Vagina (tissue), 2 donors: ENCODE measurements around the gene ST7. TPM values are rescaled to one million over a fixed set of nuclear protein-coding genes. Genes with fewer than 3 reads are reported as not detected.

Source experiments
- DNase-seq, 2 donors: peaks; one replicate each; pipeline ENCODE4 v3.0.0-alpha.2; 2017; ENCODE audit errors: extremely low spot score in 2 of 2
- H3K27ac ChIP-seq: fragments of 200-600 bp; sonication (generic); one replicate; pipeline ENCODE4 v1.5.1; 2019
- H3K27me3 ChIP-seq: fragments of 200-600 bp; sonication (generic); one replicate; pipeline ENCODE4 v1.5.1; 2019
- H3K36me3 ChIP-seq, 2 donors: fragments of 200-600 bp; sonication (generic); one replicate each; pipeline ENCODE4 v1.5.1; 2017 to 2019
- H3K4me1 ChIP-seq: fragments of 200-600 bp; sonication (generic); one replicate; pipeline ENCODE4 v1.5.1; 2019
- H3K4me3 ChIP-seq, 2 donors: fragments of 200-600 bp; sonication (generic); 1 replicate in 1 of 2; 2 replicates in 1 of 2; pipeline ENCODE4 v1.5.1; 2016 to 2019
- H3K9me3 ChIP-seq: fragments of 200-600 bp; sonication (generic); one replicate; pipeline ENCODE4 v1.5.1; 2019
- CTCF ChIP-seq, 3 experiments: fragments of 450-650 bp in 2 of 3; fragments of 200-600 bp in 1 of 3; sonication (generic) in 1 of 3; IDR thresholded peaks; one replicate each; pipeline ENCODE4 v1.5.1; 2017 to 2019; ENCODE audit warnings: antibody characterized with exemption in 3 of 3, mild to moderate bottlenecking in 2 of 3, moderate library complexity in 2 of 3
- POLR2A ChIP-seq, 2 donors: fragments of 450-650 bp; IDR thresholded peaks; one replicate each; pipeline ENCODE4 v1.6.1; 2017; ENCODE audit warnings: antibody characterized with exemption in 2 of 2, mild to moderate bottlenecking in 2 of 2, moderate library complexity in 2 of 2
- POLR2AphosphoS5 ChIP-seq, 2 donors: sonication (generic); formaldehyde crosslinking; IDR thresholded peaks; one replicate each; pipeline ENCODE4 v1.9.0; 2017; ENCODE audit warnings: antibody characterized with exemption in 2 of 2, mild to moderate bottlenecking in 2 of 2, low read depth in 1 of 2; ENCODE audit not compliant: insufficient read depth in 1 of 2
- intact Hi-C: fragments of 100-400 bp; cut with DNase I; formaldehyde crosslinking; loops from one replicate; pipeline ENCODE4 v1.15.1; 2023
- total RNA-seq: library from RNA; depleted of rRNA; stranded (reverse); fragments of >200 nt; gene quantifications from one replicate; pipeline ENCODE4 v1.2.3, GENCODE V29; 2016

The ST7 gene
- total RNA-seq, 1 donor from 2014 or later: 15.2 TPM

- Histone ChIP-seq H3K4me3 (no peak overlapping the region), H3K27me3 (no peaks in the 10 kb centered on the region), H3K9me3 (no peaks in the 10 kb centered on the region), H3K27ac (no peak overlapping the region), H3K36me3 (no peaks in the 10 kb centered on the region), H3K4me1 (no peaks in the 10 kb centered on the region)
- DNase-seq: no peak
- intact Hi-C loops: no loop called here
- no peak for TF ChIP-seq CTCF (IDR thresholded peaks at IDR 0.05)
- TF ChIP-seq POLR2A (IDR thresholded peaks at IDR 0.05): no peak
- TF ChIP-seq POLR2AphosphoS5 (IDR thresholded peaks at IDR 0.05; ENCODE audit: insufficient read depth in 1 of 2, low read depth in 1 of 2): no peak
Measured at GRCh38 chr7:117062300-117062699, 109.0 kb downstream of the ST7 start.

DNA sequence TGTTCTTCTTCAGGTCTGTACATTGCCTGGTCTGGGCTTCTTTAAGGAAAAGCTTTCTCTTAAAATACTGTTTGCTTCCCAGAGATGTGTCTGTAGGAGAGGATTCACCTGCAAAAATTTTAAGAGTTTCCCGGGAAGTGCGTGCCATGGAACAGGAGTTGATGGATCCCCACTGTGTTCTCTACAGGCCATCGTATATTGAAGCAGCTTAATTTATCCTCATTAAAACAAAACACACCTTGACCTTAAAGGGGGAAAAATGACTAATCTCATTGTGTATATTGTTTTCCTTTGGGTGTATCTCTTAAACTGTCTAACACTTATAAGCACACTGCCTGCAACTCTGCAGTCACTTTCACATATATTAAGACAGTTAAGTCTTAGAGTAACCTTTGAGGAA is 111.4 kb downstream of the ST7 start:
- DNase-seq: no peak
- Histone ChIP-seq H3K4me1 (no peaks in the 10 kb centered on the region), H3K27ac (no peak overlapping the region), H3K4me3 (no peak overlapping the region), H3K27me3 (no peaks in the 10 kb centered on the region), H3K9me3 (no peaks in the 10 kb centered on the region), H3K36me3 (no peaks in the 10 kb centered on the region)
- intact Hi-C loops: no loop called here
- no peak for TF ChIP-seq POLR2A (IDR thresholded peaks at IDR 0.05)
- no peak for TF ChIP-seq CTCF (IDR thresholded peaks at IDR 0.05)
- TF ChIP-seq POLR2AphosphoS5 (IDR thresholded peaks at IDR 0.05; ENCODE audit: insufficient read depth in 1 of 2, low read depth in 1 of 2): no peak

DNA sequence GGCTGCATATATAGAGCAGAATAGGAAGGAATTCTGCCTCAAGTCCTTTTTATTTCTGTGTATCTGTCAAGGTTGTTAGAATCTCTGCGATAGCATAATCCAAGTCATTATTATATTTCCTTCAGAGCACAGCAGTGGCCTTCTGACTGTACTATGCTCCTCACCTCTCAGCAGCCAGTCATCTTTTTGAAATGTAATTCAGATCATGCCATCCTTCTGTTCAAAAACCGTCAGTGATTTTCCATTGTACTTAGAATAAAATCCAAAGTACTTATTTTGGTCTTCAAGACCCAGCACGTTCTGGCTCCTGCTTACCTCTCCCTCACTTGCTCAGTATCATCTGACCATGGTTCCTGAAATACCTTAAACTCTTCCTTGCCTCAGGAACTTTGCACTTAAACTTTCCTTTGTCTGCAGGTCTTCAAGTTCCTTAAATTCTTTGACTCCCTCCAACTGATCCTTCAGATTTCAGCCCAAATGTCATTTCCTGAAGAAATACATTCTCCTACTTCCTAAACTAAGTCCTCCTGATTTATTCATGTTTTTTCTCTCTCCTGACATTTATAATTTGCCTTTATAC is 112.4 kb downstream of the ST7 start:
- TF ChIP-seq POLR2A (IDR thresholded peaks at IDR 0.05): no peak
- no peak for TF ChIP-seq CTCF (IDR thresholded peaks at IDR 0.05)
- TF ChIP-seq POLR2AphosphoS5 (IDR thresholded peaks at IDR 0.05; ENCODE audit: insufficient read depth in 1 of 2, low read depth in 1 of 2): no peak
- intact Hi-C loops: no loop called here

DNA sequence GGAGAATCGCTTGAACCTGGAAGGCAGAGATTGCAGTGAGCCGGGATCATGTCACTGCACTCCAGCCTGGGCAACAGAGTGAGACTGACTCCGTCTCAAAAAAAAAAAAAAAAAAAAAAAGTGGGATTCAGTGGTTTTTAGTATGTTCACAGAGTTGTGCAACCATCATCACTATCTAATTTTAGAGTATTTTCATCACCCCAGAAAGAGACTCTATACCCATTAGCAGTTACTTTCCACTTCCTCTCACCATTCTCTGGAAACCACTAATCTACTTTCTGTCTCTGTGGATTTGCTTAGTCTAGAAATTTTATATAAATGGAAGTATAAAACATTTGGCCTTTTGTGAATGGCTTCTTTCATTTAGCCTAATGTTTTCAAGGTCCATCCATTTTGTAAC is 113.4 kb downstream of the ST7 start:
- Histone ChIP-seq H3K36me3 (no peaks in the 10 kb centered on the region), H3K4me3 (no peak overlapping the region), H3K4me1 (peaks cover 9% of the 10 kb centered on the region), H3K27ac (no peak overlapping the region), H3K9me3 (no peaks in the 10 kb centered on the region), H3K27me3 (no peaks in the 10 kb centered on the region)
- no peak for TF ChIP-seq POLR2A (IDR thresholded peaks at IDR 0.05)
- TF ChIP-seq CTCF (IDR thresholded peaks at IDR 0.05): no peak
- TF ChIP-seq POLR2AphosphoS5 (IDR thresholded peaks at IDR 0.05; ENCODE audit: insufficient read depth in 1 of 2, low read depth in 1 of 2): no peak
- intact Hi-C loops: no loop called here
- no peak for DNase-seq

More for the DNA sequence above, 112.4 kb downstream of the ST7 start:
- Histone ChIP-seq H3K9me3 (no peaks in the 10 kb centered on the region), H3K36me3 (no peaks in the 10 kb centered on the region), H3K27ac (no peak overlapping the region), H3K4me1 (no peaks in the 10 kb centered on the region), H3K27me3 (no peaks in the 10 kb centered on the region), H3K4me3 (no peak overlapping the region)
- no peak for DNase-seq

- TF ChIP-seq POLR2AphosphoS5 (IDR thresholded peaks at IDR 0.05; ENCODE audit: insufficient read depth in 1 of 2, low read depth in 1 of 2) (no peak), POLR2A (IDR thresholded peaks at IDR 0.05) (no peak), CTCF (IDR thresholded peaks at IDR 0.05) (no peak)
- DNase-seq: no peak
- intact Hi-C loops: no loop called here
- no peaks in the 10 kb centered on the region for H3K27me3 ChIP-seq
- no peak overlapping the region for H3K4me3 ChIP-seq
- no peaks in the 10 kb centered on the region for H3K36me3 ChIP-seq
- no peak overlapping the region for H3K27ac ChIP-seq
- no peaks in the 10 kb centered on the region for H3K9me3 ChIP-seq
- H3K4me1 ChIP-seq: peaks cover 16% of the 10 kb centered on the region
Measured at GRCh38 chr7:117067340-117067739, 114.0 kb downstream of the ST7 start.
